ENCODE data around the gene CNST. TPM values are rescaled to one million over a fixed set of nuclear protein-coding genes. Genes with fewer than 3 reads are reported as not detected.

Gene CNST
- total and polyA plus RNA-seq, 3 experiments from 2014 or later, result 29.6 to 39.4 (median 31.3) TPM

DNA sequence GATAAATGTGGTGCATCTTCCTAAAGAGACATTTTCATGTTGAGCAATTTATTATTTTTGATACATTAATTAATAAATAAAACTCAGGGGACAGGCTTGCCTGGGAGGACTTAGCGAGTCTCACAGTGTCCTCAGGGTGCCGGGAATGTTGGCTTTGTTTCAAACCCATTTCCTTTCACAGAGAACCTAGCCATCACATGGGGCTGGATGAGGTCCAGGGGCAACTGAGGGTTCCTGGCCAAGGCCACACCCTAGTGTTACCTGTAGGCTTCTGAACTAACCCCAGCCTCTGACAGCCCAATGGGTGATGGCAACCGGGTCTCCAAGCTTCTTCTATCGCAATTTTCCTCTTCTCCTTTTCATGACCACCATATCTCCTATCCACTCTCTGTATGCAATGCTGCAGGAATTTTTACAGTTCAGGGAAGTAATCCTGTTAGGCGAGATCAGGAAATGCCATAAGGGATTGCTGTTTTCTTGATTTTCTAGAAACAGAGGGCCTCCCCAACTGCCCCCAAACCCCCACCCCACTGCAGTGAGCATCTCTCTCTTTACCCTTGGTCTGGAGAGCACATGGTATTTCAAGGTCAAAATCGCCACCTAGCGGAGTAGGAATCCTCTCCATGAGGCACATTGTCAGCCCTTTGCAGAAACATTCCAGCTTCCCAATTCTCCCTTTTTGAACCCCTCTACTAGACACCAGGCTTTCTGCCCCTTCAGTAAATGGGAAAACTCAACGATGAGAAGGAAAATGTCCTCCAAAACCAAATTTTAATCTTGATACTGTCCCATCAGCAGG lies 37.1 kb upstream of the CNST start:
- ChIA-PET CTCF (no interaction called here), POLR2A (no interaction called here)
- Mint-ChIP-seq H3K27ac (peak overlapping the region in 1 of 8 donors; percentile 15), H3K4me3 (no peak overlapping the region), H3K27me3 (peaks cover 2 to 3% of the 10 kb centered on the region in 2 donors), H3K4me1 (peaks cover 6 to 17% (median 7%) of the 10 kb centered on the region in 3 donors), H3K36me3 (peaks cover 0 to 13% (median 0%) of the 10 kb centered on the region in 3 donors), H3K9me3 (peaks cover 5 to 17% (median 13%) of the 10 kb centered on the region in 5 donors)
- Histone ChIP-seq H3K4me1 (ENCODE audit: insufficient read depth, low read length) (peaks cover 5% of the 10 kb centered on the region), H3K9me3 (ENCODE audit: low read length) (no peaks in the 10 kb centered on the region), H3K27me3 (ENCODE audit: insufficient read depth, low read length, poor library complexity, severe bottlenecking) (no peaks in the 10 kb centered on the region), H3K27ac (ENCODE audit: low read depth, low read length) (no peak overlapping the region), H3K36me3 (ENCODE audit: insufficient read depth, low read length) (no peaks in the 10 kb centered on the region), H3K4me3 (ENCODE audit: low read length) (no peak overlapping the region)
- DNase-seq, result no peak

DNA sequence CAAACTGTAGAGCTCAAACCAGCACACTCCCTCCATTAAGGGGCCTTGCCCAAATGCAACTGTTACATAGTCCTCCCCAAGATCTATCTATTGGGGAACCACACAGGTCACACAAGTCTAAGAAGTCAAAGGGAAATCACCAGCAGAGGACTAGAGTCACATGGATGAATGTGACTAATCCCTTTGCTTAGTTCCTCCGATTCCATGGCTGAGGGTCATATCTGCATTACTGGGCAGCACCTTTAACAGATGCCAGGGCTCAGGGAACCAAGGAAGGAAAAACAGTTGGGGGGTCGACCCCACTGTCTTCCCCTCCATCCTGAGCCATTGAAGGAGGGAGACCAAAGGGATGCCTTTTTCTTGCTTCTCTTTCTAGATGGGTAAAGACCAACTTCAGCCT lies 35.8 kb upstream of the CNST start:
- Mint-ChIP-seq H3K27me3 (peaks cover 3% of the 10 kb centered on the region in 2 donors), H3K4me3 (no peak overlapping the region), H3K36me3 (peaks cover 0 to 13% (median 0%) of the 10 kb centered on the region in 3 donors), H3K4me1 (peaks cover 6 to 17% (median 7%) of the 10 kb centered on the region in 3 donors), H3K9me3 (peaks cover 5 to 17% (median 13%) of the 10 kb centered on the region in 5 donors), H3K27ac (no peak overlapping the region)
- CTCF ChIA-PET, result no interaction called here
- Histone ChIP-seq H3K36me3 (ENCODE audit: insufficient read depth, low read length) (no peaks in the 10 kb centered on the region), H3K4me1 (ENCODE audit: insufficient read depth, low read length) (peaks cover 5% of the 10 kb centered on the region), H3K9me3 (ENCODE audit: low read length) (no peaks in the 10 kb centered on the region), H3K4me3 (ENCODE audit: low read length) (no peak overlapping the region), H3K27ac (ENCODE audit: low read depth, low read length) (no peak overlapping the region), H3K27me3 (ENCODE audit: insufficient read depth, low read length, poor library complexity, severe bottlenecking) (no peaks in the 10 kb centered on the region)
- POLR2A ChIA-PET, result no interaction called here
- no peak for DNase-seq

DNA sequence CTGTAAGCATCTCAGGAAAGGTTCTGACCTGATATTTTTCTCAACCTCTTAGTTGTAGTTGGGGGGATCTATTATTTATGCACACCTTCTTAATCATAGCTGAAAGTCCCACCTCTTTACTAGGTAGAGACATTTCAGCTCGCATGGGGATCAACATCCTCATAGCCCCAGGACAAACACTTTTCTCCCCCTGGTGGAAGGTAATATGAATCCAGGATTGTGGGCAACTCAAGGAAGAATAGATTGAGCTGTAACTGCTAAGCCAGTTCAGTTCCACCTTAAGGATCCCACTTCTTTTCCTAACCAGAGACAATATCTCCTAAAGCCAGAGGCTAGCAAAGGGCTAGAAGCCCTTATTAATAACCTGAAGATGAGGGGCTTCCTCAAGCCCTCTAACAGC lies 33.7 kb upstream of the CNST start:
- no peak overlapping the region for H3K27ac ChIP-seq (ENCODE audit: low read depth, low read length)
- H3K4me1 Mint-ChIP-seq, result peaks cover 1 to 12% (median 2%) of the 10 kb centered on the region in 3 donors
- POLR2A ChIA-PET, result interaction anchor here (0.6 kb wide), 1 partner anchor 18 kb away, joined by 3 read pairs; no protein-coding TSS in a partner anchor
- no peak overlapping the region for H3K4me3 Mint-ChIP-seq
- H3K9me3 ChIP-seq (ENCODE audit: low read length), result no peaks in the 10 kb centered on the region
- no peak overlapping the region for H3K4me3 ChIP-seq (ENCODE audit: low read length)
- no peak for DNase-seq
- H3K27ac Mint-ChIP-seq, result no peak overlapping the region
- peaks cover 1 to 3% of the 10 kb centered on the region in 2 donors for H3K27me3 Mint-ChIP-seq
- peaks cover 5% of the 10 kb centered on the region for H3K4me1 ChIP-seq (ENCODE audit: insufficient read depth, low read length)
- H3K27me3 ChIP-seq (ENCODE audit: insufficient read depth, low read length, poor library complexity, severe bottlenecking), result no peaks in the 10 kb centered on the region
- H3K36me3 Mint-ChIP-seq, result peaks cover 0 to 13% (median 0%) of the 10 kb centered on the region in 3 donors
- no peaks in the 10 kb centered on the region for H3K36me3 ChIP-seq (ENCODE audit: insufficient read depth, low read length)
- peaks cover 5 to 16% (median 12%) of the 10 kb centered on the region in 5 donors for H3K9me3 Mint-ChIP-seq
- CTCF ChIA-PET, result no interaction called here

DNA sequence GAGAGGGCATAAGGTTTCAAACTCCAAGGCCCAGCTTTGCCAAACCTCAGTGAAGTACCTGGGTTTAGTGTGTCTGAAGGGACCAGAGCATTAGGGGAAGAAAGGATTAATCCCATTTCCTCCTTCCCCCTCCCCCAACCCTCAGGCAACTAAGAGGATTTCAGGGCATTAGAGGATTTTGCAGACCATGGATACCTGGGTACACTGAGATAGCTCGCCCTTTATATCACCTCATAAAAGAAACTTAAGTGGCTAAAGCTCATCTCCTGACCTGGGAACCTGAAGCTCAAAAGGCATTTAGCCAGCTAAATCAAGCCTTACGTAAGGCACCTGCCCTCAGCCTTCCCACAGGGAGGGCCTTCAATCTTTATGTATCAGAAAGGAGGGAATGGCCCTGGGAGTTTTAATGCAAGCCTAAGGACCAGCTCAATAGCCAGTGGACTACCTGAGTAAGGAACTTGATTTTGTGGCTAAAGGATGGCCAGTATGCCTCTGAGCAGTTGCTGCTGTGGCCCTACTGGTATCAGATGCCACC lies 32.8 kb upstream of the CNST start:
- peaks cover 0 to 3% (median 0%) of the 10 kb centered on the region in 3 donors for H3K4me1 Mint-ChIP-seq
- ChIA-PET POLR2A (no interaction called here), CTCF (no interaction called here)
- Histone ChIP-seq H3K36me3 (ENCODE audit: insufficient read depth, low read length) (no peaks in the 10 kb centered on the region), H3K27me3 (ENCODE audit: insufficient read depth, low read length, poor library complexity, severe bottlenecking) (no peaks in the 10 kb centered on the region), H3K9me3 (ENCODE audit: low read length) (no peaks in the 10 kb centered on the region), H3K27ac (ENCODE audit: low read depth, low read length) (no peak overlapping the region), H3K4me3 (ENCODE audit: low read length) (no peak overlapping the region), H3K4me1 (ENCODE audit: insufficient read depth, low read length) (no peaks in the 10 kb centered on the region)
- no peak for DNase-seq
- H3K36me3 Mint-ChIP-seq, result peaks cover 0 to 13% (median 1%) of the 10 kb centered on the region in 3 donors
- peaks cover 5 to 16% (median 12%) of the 10 kb centered on the region in 5 donors for H3K9me3 Mint-ChIP-seq
- H3K27me3 Mint-ChIP-seq, result peaks cover 1 to 3% of the 10 kb centered on the region in 2 donors
- no peak overlapping the region for H3K4me3 Mint-ChIP-seq
- H3K27ac Mint-ChIP-seq, result peak overlapping the region in 1 of 8 donors; percentile 24

DNA sequence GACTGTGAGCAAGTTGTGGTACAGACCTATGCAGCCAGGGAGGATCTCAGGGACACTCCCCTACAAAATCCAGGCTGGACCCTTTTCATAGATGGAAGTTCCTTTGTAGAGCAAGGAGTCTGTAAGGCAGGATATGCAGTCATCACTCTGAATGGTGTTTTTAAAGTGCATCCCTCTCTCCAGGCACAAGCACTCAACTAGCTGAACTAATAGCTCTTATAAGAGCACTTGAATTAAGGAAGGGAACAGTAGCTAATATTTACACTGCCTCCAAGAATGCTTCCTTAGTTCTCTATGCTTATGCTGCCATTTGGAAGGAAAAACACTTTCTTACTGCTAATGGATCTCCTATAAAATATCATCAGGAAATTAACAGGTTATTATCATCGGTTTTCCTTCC lies 32.1 kb upstream of the CNST start:
- Histone ChIP-seq H3K36me3 (ENCODE audit: insufficient read depth, low read length) (no peaks in the 10 kb centered on the region), H3K9me3 (ENCODE audit: low read length) (no peaks in the 10 kb centered on the region), H3K4me1 (ENCODE audit: insufficient read depth, low read length) (no peaks in the 10 kb centered on the region), H3K4me3 (ENCODE audit: low read length) (no peak overlapping the region), H3K27me3 (ENCODE audit: insufficient read depth, low read length, poor library complexity, severe bottlenecking) (no peaks in the 10 kb centered on the region), H3K27ac (ENCODE audit: low read depth, low read length) (no peak overlapping the region)
- POLR2A ChIA-PET, result no interaction called here
- H3K27ac Mint-ChIP-seq, result peak overlapping the region in 1 of 8 donors; percentile 24
- no peak overlapping the region for H3K4me3 Mint-ChIP-seq
- H3K36me3 Mint-ChIP-seq, result peaks cover 1 to 20% (median 6%) of the 10 kb centered on the region in 3 donors
- CTCF ChIA-PET, result no interaction called here
- H3K4me1 Mint-ChIP-seq, result no peaks in the 10 kb centered on the region
- DNase-seq, result no peak
- peaks cover 5 to 16% (median 12%) of the 10 kb centered on the region in 5 donors for H3K9me3 Mint-ChIP-seq
- peaks cover 1 to 3% of the 10 kb centered on the region in 2 donors for H3K27me3 Mint-ChIP-seq

DNA sequence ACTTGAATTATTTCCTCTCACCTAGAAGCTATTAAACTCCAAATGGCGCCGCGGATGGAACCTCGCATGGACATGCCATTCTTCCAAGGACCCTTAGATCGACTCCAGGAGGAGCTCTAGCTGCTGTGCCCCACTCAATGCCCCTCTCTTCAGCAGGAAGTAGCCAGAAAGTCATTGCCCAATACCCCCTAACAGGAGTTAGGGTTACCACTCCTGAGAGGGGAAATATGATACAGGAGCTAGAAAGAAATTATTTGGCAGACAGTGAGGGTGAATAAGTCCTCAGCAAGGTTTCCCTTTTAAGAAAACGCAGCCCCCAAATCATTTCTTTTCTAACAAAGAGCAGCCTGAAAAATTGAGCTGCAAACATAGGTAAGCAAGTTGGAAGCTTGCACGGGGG lies 28.8 kb upstream of the CNST start:
- Mint-ChIP-seq H3K4me3 (no peak overlapping the region), H3K9me3 (no peaks in the 10 kb centered on the region), H3K27me3 (peaks cover 1 to 2% of the 10 kb centered on the region in 2 donors), H3K36me3 (peaks cover 5 to 27% (median 7%) of the 10 kb centered on the region in 3 donors), H3K27ac (peak overlapping the region in 1 of 8 donors; percentile 24), H3K4me1 (no peaks in the 10 kb centered on the region)
- no peak overlapping the region for H3K27ac ChIP-seq (ENCODE audit: low read depth, low read length)
- peaks cover 6% of the 10 kb centered on the region for H3K36me3 ChIP-seq (ENCODE audit: insufficient read depth, low read length)
- POLR2A ChIA-PET, result no interaction called here
- no peak for DNase-seq
- no peaks in the 10 kb centered on the region for H3K9me3 ChIP-seq (ENCODE audit: low read length)
- H3K4me3 ChIP-seq (ENCODE audit: low read length), result no peak overlapping the region
- H3K4me1 ChIP-seq (ENCODE audit: insufficient read depth, low read length), result no peaks in the 10 kb centered on the region
- no peaks in the 10 kb centered on the region for H3K27me3 ChIP-seq (ENCODE audit: insufficient read depth, low read length, poor library complexity, severe bottlenecking)
- CTCF ChIA-PET, result no interaction called here

DNA sequence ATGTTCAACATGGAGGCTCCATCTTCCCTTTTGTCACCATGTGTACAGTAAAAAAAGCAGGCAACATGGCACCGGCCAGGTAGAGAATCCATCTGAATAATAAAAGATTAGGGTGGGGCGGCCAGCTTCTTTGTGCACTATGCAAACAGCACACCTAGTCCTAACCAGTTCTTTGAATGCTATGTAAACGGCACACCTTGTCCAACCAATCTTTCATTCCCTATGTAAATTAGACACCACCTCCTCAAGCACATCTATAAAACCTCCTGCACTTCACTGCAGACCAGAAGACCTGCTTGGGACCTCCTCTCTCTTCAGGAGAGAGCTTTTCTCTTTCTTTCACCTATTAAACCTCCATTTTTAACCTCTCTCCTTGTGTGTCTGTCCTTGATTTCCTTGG lies 28.4 kb upstream of the CNST start:
- Mint-ChIP-seq H3K27ac (no peak overlapping the region), H3K27me3 (peaks cover 0 to 2% of the 10 kb centered on the region in 2 donors), H3K36me3 (peaks cover 5 to 30% (median 7%) of the 10 kb centered on the region in 3 donors), H3K9me3 (no peaks in the 10 kb centered on the region), H3K4me1 (no peaks in the 10 kb centered on the region), H3K4me3 (no peak overlapping the region)
- no peak overlapping the region for H3K27ac ChIP-seq (ENCODE audit: low read depth, low read length)
- H3K4me3 ChIP-seq (ENCODE audit: low read length), result no peak overlapping the region
- POLR2A ChIA-PET, result no interaction called here
- H3K36me3 ChIP-seq (ENCODE audit: insufficient read depth, low read length), result peaks cover 11% of the 10 kb centered on the region
- DNase-seq, result no peak
- H3K9me3 ChIP-seq (ENCODE audit: low read length), result no peaks in the 10 kb centered on the region
- H3K27me3 ChIP-seq (ENCODE audit: insufficient read depth, low read length, poor library complexity, severe bottlenecking), result no peaks in the 10 kb centered on the region
- no peaks in the 10 kb centered on the region for H3K4me1 ChIP-seq (ENCODE audit: insufficient read depth, low read length)
- CTCF ChIA-PET, result no interaction called here

DNA sequence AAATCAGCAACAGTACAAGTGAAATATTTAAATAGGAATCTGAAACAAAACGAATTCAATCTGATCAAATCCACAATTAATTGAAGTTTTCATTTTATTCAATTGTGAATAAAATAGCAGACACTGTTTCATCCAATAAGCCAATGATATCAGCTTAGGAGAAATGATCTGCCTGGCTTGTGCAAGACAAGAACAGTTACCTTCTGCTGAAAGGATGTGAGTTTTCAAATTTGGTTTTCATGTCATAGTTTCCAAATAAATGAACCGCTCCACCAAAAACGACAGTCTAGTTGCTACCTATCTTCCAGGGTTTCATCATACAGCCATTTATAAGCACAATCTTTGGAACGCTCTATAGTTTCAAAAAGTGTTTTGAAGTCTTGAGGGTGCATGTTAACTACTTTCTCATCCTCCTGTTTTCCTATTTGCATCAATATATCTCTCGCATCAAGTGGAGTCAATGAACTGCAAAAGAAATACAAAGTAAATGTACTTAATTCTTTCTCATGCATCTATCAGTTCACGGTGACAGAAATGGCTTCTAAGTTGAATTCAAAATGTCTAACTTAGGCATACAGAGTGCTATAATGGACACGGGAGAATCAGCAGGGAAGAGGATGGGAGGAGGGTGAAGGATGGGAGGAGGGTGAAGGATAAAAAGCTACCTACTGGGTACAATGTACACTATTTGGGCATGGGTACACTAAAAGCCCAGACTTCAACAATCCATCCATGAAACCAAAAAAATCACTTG lies 25.3 kb upstream of the CNST start:
- Histone ChIP-seq H3K4me3 (ENCODE audit: low read length) (no peak overlapping the region), H3K36me3 (ENCODE audit: insufficient read depth, low read length) (peaks cover 23% of the 10 kb centered on the region), H3K9me3 (ENCODE audit: low read length) (no peaks in the 10 kb centered on the region), H3K27ac (ENCODE audit: low read depth, low read length) (no peak overlapping the region), H3K27me3 (ENCODE audit: insufficient read depth, low read length, poor library complexity, severe bottlenecking) (no peaks in the 10 kb centered on the region), H3K4me1 (ENCODE audit: insufficient read depth, low read length) (no peaks in the 10 kb centered on the region)
- H3K27ac Mint-ChIP-seq, result no peak overlapping the region
- no peaks in the 10 kb centered on the region for H3K9me3 Mint-ChIP-seq
- H3K36me3 Mint-ChIP-seq, result peaks cover 7 to 53% (median 14%) of the 10 kb centered on the region in 3 donors
- peaks cover 0 to 3% of the 10 kb centered on the region in 2 donors for H3K27me3 Mint-ChIP-seq
- no peaks in the 10 kb centered on the region for H3K4me1 Mint-ChIP-seq
- ChIA-PET CTCF (no interaction called here), POLR2A (no interaction called here)
- no peak overlapping the region for H3K4me3 Mint-ChIP-seq
- no peak for DNase-seq
